ENCODE data around the gene FAM117A.

DNA sequence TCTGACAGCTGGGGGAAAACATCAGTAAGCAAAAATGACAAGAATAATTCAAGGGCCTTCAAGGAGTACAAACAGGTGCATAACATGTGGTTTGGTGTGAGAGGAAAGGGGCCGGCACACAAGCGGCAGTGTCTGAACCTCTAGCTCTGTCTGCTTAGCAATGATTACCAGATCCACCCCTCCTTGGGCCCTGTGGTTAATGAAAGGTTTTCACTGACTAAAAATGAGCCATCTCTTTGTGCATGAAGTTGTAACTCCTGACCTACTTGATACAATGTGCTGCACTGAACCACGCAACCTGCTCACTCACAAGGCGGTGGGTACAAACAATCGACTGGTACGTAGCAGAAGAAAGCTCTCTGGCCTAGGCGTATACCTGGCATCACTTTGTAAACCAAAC lies 15.1 kb downstream of the FAM117A start:
- TF ChIP-seq, protein P1, sequence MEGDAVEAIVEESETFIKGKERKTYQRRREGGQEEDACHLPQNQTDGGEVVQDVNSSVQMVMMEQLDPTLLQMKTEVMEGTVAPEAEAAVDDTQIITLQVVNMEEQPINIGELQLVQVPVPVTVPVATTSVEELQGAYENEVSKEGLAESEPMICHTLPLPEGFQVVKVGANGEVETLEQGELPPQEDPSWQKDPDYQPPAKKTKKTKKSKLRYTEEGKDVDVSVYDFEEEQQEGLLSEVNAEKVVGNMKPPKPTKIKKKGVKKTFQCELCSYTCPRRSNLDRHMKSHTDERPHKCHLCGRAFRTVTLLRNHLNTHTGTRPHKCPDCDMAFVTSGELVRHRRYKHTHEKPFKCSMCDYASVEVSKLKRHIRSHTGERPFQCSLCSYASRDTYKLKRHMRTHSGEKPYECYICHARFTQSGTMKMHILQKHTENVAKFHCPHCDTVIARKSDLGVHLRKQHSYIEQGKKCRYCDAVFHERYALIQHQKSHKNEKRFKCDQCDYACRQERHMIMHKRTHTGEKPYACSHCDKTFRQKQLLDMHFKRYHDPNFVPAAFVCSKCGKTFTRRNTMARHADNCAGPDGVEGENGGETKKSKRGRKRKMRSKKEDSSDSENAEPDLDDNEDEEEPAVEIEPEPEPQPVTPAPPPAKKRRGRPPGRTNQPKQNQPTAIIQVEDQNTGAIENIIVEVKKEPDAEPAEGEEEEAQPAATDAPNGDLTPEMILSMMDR (IDR thresholded peaks at IDR 0.05), result no peak
- TF ChIP-seq POLR2A (IDR thresholded peaks at IDR 0.05), result no peak

Data from adrenal gland (tissue), 5 donors.